ENCODE data around the gene AKT2. TPM values are rescaled to one million over a fixed set of nuclear protein-coding genes. Genes with fewer than 3 reads are reported as not detected.

AKT2 gene
- 63.0 and 79.1 TPM in 2 replicates for total RNA-seq

GRCh38 chr19:40284501-40285352 is at the start of gene AKT2:
AKT2 (minus strand) TSS chr19:40285345; CDS start chr19:40265267, 20,078 bp downstream.

DNA sequence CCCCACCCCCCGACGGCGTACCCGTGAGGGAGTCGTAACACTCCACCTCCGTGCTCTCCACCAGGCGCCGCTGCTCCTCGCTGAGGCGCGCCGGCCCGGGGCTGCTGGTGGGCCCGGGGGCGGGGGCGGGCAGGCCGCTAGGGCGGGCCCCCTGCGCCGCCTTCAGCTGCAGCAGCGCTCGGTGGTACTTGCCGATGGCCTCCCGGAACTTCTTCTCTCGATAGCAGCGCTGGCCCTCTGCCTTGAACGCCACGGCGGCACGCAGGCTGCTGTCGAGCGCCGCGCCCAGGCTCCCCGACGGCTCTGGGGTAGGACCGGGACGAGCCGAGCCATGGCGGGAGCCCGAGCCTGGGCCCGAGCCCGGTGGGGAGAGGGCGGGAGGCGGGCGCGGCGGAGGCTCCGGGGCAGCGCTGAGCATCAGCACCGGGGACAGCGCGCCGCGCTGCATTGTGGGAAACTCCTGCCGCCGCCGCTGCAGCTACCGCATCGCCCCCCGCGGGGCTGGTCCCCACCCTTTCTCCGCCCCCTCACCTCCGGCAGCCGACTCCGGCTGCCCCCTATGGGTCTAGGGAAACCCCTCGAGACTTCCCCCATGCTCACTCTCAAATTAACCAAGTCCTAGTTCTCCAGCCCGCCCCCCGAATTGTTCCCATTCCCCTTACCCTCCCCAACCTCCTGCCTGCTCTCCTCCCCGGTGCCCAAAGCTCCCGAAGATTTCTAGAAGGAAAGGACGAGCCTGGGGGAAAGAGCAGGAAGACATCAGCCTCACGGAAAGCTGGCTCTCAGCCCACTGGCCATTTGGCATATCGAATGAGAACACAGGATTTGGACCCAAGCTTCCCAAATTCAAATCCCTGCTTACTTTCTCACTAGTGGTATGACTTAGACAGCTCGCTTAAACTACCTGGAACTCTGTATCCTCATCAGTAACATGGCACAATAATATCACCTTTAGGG is 66.9 kb downstream of the AKT2 start, which contains the start of gene TTC9B:
Gene TTC9B, minus strand, starts transcription at position 451 of the 957 bp plus-strand sequence. Its CDS starts 3 bp downstream, at position 448.

GRCh38 chr19:40190891-40191835 is 94.0 kb downstream of the AKT2 start, which contains the start of gene MAP3K10:
MAP3K10 (plus strand) TSS chr19:40191426; CDS start chr19:40192032, 606 bp downstream.

Other genes with a start within 250 kb of the AKT2 start
- 13.7 and 15.4 TPM in 2 replicates for gene ZNF780B, start 229.1 kb downstream of the AKT2 start, total RNA-seq
- gene ZNF780A, start 194.4 kb downstream of the AKT2 start, total RNA-seq, result 13.4 and 15.3 TPM in 2 replicates
- 5.0 and 7.6 TPM in 2 replicates for gene MAP3K10, start 93.9 kb downstream of the AKT2 start, total RNA-seq
- not detected in 2 replicates for gene TTC9B, start 67.0 kb downstream of the AKT2 start, total RNA-seq
- 0.14 and 0.28 TPM in 2 replicates for gene CCNP, start 58.7 kb downstream of the AKT2 start, total RNA-seq
- gene C19orf47, start 63.1 kb upstream of the AKT2 start, total RNA-seq, result 3.6 and 4.8 TPM in 2 replicates
- gene PLD3, start 63.4 kb upstream of the AKT2 start, total RNA-seq, result 147 and 199 TPM in 2 replicates
- gene HIPK4, start 104.8 kb upstream of the AKT2 start, total RNA-seq, result 0.14 and 0.18 TPM in 2 replicates
- 1.3 and 1.6 TPM in 2 replicates for gene PRX, start 128.0 kb upstream of the AKT2 start, total RNA-seq
- gene SERTAD1, start 140.6 kb upstream of the AKT2 start, total RNA-seq, result 11.1 and 19.3 TPM in 2 replicates
- 17.5 and 18.9 TPM in 2 replicates for gene SERTAD3, start 159.0 kb upstream of the AKT2 start, total RNA-seq
- gene BLVRB, start 180.4 kb upstream of the AKT2 start, total RNA-seq, result 104 and 118 TPM in 2 replicates
- 1.6 and 1.8 TPM in 2 replicates for gene SPTBN4, start 181.7 kb upstream of the AKT2 start, total RNA-seq